Omental fat pad (tissue), 4 donors: ENCODE data around the gene MCM5. TPM values are rescaled to one million over a fixed set of nuclear protein-coding genes. Genes with fewer than 3 reads are reported as not detected.

Experiments used
- ATAC-seq: fragments of 150-250 bp; one replicate; pipeline ENCODE4 v1.9.1; 2016; ENCODE audit warnings: mild to moderate bottlenecking, moderate library complexity; ENCODE audit not compliant: low FRiP score
- DNase-seq: peaks from one replicate; pipeline ENCODE4 v3.0.0-alpha.2; 2019; ENCODE audit warnings: low spot score
- total RNA-seq, 4 donors: library from RNA; depleted of rRNA; stranded (reverse); fragments of >200 nt; gene quantifications; one replicate each; pipeline ENCODE4 v1.1.0, GENCODE V29; 2016
- TF ChIP-seq, protein P1 (sequence below), 3 donors: fragments of 450-650 bp; IDR thresholded peaks; one replicate each; pipeline ENCODE4 v1.5.1; 2016 to 2017; ENCODE audit warnings: antibody characterized with exemption in 3 of 3, mild to moderate bottlenecking in 3 of 3, moderate library complexity in 2 of 3

MCM5 gene
- total RNA-seq, 4 donors from 2014 or later = 10.5 to 22.5 (median 13.9) TPM

GRCh38 chr22:35403356-35403755, 3.4 kb downstream of the MCM5 start:
- ATAC-seq (no peak), DNase-seq (no peak)
- TF ChIP-seq, protein P1, sequence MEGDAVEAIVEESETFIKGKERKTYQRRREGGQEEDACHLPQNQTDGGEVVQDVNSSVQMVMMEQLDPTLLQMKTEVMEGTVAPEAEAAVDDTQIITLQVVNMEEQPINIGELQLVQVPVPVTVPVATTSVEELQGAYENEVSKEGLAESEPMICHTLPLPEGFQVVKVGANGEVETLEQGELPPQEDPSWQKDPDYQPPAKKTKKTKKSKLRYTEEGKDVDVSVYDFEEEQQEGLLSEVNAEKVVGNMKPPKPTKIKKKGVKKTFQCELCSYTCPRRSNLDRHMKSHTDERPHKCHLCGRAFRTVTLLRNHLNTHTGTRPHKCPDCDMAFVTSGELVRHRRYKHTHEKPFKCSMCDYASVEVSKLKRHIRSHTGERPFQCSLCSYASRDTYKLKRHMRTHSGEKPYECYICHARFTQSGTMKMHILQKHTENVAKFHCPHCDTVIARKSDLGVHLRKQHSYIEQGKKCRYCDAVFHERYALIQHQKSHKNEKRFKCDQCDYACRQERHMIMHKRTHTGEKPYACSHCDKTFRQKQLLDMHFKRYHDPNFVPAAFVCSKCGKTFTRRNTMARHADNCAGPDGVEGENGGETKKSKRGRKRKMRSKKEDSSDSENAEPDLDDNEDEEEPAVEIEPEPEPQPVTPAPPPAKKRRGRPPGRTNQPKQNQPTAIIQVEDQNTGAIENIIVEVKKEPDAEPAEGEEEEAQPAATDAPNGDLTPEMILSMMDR (IDR thresholded peaks at IDR 0.05) = no peak

DNA sequence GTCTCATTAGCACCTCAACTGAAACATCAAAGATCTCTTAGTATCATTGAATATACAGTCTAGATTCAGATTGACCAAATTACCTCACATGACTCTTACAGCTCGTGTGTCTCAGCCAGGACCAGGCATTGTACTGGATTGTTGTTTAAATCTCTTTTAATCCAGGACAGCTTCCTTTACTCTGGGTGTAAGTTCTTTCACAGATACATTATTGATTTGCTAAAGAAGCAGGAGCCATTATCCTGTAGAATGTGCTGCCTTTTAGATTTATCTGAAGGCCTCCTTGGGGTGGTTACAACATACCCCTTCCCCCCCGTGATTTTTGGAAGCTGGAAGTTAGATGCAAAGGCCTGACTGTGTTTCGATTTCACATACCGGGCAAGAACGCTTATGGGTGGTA, 4.2 kb downstream of the MCM5 start:
- DNase-seq = no peak
- TF ChIP-seq, protein P1 (IDR thresholded peaks at IDR 0.05) = no peak
- ATAC-seq = no peak

- DNase-seq (no peak), ATAC-seq (no peak)
- TF ChIP-seq, protein P1 (IDR thresholded peaks at IDR 0.05) = no peak
Observed at GRCh38 chr22:35406443-35406842, 6.5 kb downstream of the MCM5 start.

GRCh38 chr22:35407362-35407761, 7.4 kb downstream of the MCM5 start:
- ATAC-seq = no peak
- no peak for DNase-seq
- TF ChIP-seq, protein P1 (IDR thresholded peaks at IDR 0.05) = no peak

GRCh38 chr22:35409783-35410662, 10.1 kb downstream of the MCM5 start:
- no peak for DNase-seq
- TF ChIP-seq, protein P1 (IDR thresholded peaks at IDR 0.05) = no peak
- ATAC-seq = no peak

- no peak for DNase-seq
- TF ChIP-seq, protein P1 (IDR thresholded peaks at IDR 0.05) = no peak
- ATAC-seq = no peak
Observed at GRCh38 chr22:35410663-35411034, 10.7 kb downstream of the MCM5 start.

- ATAC-seq = no peak
- no peak for DNase-seq
- TF ChIP-seq, protein P1 (IDR thresholded peaks at IDR 0.05) = no peak
Observed at GRCh38 chr22:35411102-35411501, 11.2 kb downstream of the MCM5 start.
